MM.1S (cell line): ENCODE measurements around the gene KRTAP25-1.

Experiments used
- CTCF ChIP-seq: fragments of 300-600 bp; sonication (generic); IDR thresholded peaks from 2 replicates; pipeline ENCODE4 v1.5.1; 2016; ENCODE audit warnings: antibody characterized with exemption, low read length, mixed read lengths
- EZH2 ChIP-seq: fragments of 300-600 bp; sonication (generic); optimal IDR thresholded peaks from 2 replicates; pipeline ENCODE3; 2017; ENCODE audit warnings: low read depth, mild to moderate bottlenecking, antibody characterized with exemption, low read length, mixed read lengths

- peak; percentile 16; the same call in 1 of the 2 replicates for TF ChIP-seq CTCF
- no peak for TF ChIP-seq EZH2
These were observed 31.5 kb downstream of the KRTAP25-1 start for GRCh38 chr21:30257773-30258172.
